HCEC 1CT (cell line): Measurements from ENCODE around the gene UGT1A10.

ENCODE experiments used
- DNase-seq: peaks from one replicate; pipeline ENCODE4 v3.0.0-alpha.2; 2017

UGT1A10 gene

DNA sequence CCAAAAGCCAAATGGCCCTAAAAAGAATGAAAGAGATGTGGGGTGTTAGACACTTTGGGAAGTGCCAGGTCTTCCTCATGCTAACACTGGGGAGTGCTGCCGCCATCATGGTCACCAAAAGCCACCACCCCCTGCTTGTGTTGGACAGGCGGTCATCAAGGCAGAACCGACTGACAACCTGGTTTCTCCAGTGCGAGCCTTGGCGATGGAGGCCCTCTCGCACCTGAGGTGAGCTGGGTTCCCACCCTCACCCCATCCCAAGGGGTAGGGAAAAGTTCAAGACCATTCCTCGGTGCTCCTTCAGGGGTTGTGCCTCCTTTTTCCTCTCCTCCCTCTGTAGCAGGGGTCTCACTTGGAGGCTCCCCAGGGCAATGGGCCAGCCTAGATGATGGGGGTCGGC, 175.5 kb downstream of the UGT1A10 start:
- DNase-seq: no peak

DNA sequence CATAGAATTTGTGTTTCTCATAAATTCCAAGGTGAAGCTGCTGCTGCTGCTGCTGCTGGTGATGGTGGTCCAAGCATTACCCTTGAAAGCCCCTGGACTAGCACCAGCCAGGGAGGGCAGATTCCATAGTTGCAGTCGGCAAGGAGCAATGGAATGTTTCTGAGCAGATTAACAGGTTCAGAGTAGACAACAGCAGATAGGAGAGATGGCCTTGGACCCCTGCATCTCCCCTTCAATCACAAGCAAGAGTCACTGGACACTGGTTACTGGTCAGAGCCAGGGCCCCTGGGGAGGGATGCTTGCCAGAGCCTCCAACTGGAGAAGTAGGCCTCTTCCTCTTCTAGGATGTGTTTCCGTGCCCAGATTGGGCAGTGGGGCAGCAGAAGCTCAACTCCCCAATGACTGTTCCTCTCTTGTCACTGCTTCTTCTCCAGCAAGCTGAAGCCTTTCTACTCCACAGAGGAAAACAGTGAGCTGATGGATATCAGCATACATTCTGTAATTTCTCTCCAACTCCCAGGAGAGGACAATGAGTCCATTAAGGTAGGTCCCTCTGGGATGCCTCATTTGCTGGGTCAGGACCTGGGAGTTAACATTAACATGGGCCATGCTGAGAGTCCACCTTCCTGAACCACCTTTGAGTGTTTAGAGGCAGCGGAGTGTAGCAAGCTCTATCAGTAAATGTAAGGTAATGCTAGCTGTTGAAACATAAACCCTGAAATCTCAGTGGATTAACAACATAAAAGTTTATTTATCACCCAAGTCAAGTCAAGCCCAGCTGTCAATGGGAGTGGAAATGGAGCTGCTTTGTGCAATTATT, 177.2 kb downstream of the UGT1A10 start:
- no peak for DNase-seq

DNA sequence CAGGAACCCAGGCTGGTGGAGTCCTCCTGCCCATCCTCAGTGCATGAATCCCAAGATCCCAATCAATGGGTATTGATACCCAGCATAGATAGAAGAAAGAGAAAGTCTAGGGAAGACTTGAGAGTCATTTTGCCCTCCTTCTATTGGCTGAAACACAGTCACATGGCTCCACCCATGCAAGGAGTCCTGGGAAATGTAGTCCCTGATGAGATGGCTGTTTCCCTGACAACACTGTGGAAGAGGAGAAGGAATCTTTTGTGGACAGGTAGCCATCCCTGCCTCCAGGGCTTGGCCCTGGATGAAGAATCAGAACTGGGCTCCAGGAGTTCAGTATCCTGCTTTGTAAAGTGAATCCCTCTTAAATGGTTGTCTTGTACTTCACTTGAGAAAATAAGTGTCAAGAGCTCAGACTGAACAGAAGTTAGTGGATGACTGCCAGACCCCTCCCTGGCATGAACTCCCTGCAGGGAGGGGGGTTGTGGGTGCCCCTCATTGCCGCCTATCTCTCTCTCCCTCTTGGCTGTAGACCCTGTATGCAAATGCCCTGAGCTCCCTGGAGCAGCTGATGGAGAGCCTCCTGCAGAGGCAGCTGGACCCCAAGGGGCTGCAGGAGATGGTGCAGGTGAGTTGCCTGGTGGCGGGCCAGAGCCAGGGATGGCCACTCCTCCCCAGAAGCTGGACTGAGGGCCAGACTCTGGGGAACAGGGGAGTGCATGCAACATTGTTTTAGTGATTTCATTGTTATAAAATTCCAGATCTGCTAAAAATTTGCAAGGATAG, 178.0 kb downstream of the UGT1A10 start:
- DNase-seq: no peak

DNA sequence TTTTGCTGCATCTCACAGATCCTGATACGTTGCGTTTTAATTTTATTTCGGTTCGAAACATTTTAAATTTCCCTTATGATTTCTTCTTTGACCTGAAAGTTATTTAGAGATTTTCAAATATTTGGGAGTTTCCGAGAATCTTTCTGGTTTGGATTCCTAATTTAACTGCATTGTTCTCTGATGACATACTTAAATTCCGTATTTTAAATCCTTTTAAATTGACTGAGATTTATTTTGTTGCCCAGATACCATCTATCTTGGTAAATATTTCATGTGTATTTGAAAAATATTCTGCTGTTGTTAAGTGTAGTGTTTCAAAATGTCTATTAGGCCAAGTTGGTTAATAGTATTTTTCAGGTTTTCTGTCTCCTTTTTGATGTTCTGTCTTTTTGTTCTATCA, 179.6 kb downstream of the UGT1A10 start:
- no peak for DNase-seq

GRCh38 chr2:233816334-233816733, 180.1 kb downstream of the UGT1A10 start:
- no peak for DNase-seq

- no peak for DNase-seq
These were observed 180.5 kb downstream of the UGT1A10 start for GRCh38 chr2:233816771-233817170.

- no peak for DNase-seq
These were observed 181.2 kb downstream of the UGT1A10 start for GRCh38 chr2:233817361-233817911.

DNA sequence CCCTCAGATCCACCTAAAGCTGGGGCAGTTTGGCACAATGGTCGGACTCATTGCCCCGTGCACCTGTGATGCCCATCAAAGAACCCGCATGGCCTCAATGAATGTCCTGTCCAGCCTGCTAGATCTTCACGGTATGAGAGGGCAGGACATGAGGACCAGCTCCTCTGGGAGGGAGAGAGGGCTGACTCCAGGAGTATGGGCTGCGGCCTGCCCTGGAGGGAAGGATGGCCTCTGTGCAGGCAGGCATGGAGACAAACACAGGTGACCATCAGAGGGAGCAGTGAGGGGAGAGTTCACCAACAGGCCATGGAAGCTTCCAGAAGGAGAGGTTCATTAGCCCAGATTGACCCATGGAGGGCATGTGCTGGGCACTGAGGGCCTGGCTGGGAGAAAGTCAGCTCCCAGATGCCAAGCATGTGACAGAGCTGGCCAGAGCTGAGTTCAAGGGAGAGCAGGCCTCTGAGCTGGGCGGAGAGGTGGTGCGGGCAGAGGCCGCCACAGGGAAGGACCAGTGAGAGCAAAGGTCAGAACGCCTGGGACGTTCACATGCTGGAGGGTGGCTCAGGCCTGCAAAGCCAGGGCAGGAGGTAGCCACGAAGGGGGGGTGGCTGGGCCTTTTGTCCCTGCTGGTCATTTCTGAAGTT, 181.9 kb downstream of the UGT1A10 start:
- no peak for DNase-seq

- DNase-seq: no peak
These were observed 182.7 kb downstream of the UGT1A10 start for GRCh38 chr2:233818639-233819621.

DNA sequence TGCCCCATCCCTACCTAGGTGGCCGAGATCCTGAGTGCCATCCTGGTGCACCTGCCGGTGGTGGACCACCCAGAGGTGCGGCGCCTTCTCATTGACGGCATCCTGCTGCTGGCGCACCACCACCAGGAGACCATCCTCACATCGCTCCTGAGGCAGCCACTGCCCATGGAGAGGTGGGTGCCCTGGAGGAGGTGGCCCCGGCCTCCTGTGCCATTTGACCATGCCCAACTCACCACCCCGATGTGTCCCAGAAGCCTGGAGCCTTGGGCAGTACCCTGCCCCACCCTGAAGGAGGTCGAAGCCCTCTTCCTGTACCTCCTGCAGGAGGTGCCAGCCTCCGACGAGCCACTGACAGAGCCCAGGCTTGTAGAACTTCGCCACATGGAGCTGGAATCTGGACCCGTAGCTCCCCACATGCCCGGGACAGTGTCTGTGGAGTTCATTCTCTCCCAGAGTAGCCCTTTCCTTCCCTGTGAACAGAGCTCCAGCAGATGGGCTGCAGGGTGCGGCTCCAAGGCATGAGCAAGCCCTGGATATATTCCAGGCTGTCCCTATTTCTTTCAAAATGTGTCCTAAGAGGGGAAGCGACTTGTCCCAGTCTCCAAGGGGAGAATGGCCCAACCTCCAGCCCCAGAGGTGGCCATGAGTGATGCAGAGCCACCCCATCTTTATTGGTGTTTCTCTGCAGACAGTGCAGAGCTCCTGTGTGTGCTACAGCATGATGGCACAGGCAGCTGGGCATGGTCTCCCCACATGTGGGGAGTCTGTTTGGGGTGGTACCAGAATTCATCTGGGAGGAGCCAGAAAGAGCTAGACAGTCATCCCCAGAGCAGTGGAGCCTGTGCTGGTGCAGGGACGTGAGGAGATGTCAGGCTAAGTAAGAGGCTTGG, 183.9 kb downstream of the UGT1A10 start:
- DNase-seq: no peak

- no peak for DNase-seq
These were observed 184.5 kb downstream of the UGT1A10 start for GRCh38 chr2:233820774-233821105.

DNA sequence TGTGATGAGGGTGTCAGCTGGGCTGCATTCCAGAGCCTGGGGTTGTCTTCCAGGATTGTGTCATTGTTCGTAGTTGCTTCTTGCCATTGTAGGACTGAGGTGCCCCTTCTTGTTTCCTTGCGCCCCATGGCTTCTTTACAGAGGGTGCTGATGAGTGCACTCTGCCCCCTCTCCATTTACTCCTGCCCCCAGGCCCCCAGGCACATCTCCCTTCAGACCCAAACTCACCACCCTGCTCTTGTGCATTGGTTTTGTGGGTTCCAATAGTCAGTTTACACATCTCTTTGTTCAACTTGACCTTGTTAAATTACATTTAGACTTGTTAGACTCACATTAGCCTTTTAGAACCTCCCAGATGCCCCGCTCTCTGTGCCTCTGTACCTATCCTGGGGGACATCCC, 184.9 kb downstream of the UGT1A10 start:
- DNase-seq: no peak

GRCh38 chr2:233821709-233822100, 185.5 kb downstream of the UGT1A10 start:
- no peak for DNase-seq

GRCh38 chr2:233822101-233822771, 186.0 kb downstream of the UGT1A10 start:
- no peak for DNase-seq
